Sigmoid colon (tissue), 4 donors: ENCODE measurements around the gene LRRC8D.
"Not testable (repeated sequence)": the region's sequence is repeated elsewhere in the genome, so short reads cannot be mapped to it uniquely, and the experiment has no call there.

Experiments used
- CTCF ChIP-seq, 4 experiments: fragments of 450-650 bp in 3 of 4; fragments of 200-600 bp in 1 of 4; IDR thresholded peaks; one replicate each; pipeline ENCODE4 v1.5.1; 2016 to 2019; ENCODE audit warnings: antibody characterized with exemption in 4 of 4, mild to moderate bottlenecking in 3 of 4, moderate library complexity in 2 of 4
- EP300 ChIP-seq, 4 donors: sonication (generic); formaldehyde crosslinking; IDR thresholded peaks; one replicate each; pipeline ENCODE4 v1.6.1; 2017; ENCODE audit warnings: antibody characterized with exemption in 4 of 4
- POLR2A ChIP-seq, 2 donors: fragments of 450-650 bp; IDR thresholded peaks; one replicate each; pipeline ENCODE4 v1.6.1; 2016; ENCODE audit warnings: antibody characterized with exemption in 2 of 2, mild to moderate bottlenecking in 2 of 2, moderate library complexity in 2 of 2
- POLR2AphosphoS5 ChIP-seq, 4 donors: sonication (generic); formaldehyde crosslinking; IDR thresholded peaks; one replicate each; pipeline ENCODE4 v1.6.1; 2017; ENCODE audit warnings: antibody characterized with exemption in 4 of 4

- not testable (repeated sequence) for TF ChIP-seq CTCF, POLR2A, EP300, POLR2AphosphoS5 (IDR thresholded peaks at IDR 0.05)
Observed at GRCh38 chr1:89795571-89795970, 25.3 kb upstream of the LRRC8D start.
